ENCODE results near the gene CYSTM1. TPM values are rescaled to one million over a fixed set of nuclear protein-coding genes. Genes with fewer than 3 reads are reported as not detected.
"Not testable (repeated sequence)": the region's sequence is repeated elsewhere in the genome, so short reads cannot be mapped to it uniquely, and the experiment has no call there.

CYSTM1 gene
- total RNA-seq, 1 experiment from 2014 or later, result 27.2 TPM

DNA sequence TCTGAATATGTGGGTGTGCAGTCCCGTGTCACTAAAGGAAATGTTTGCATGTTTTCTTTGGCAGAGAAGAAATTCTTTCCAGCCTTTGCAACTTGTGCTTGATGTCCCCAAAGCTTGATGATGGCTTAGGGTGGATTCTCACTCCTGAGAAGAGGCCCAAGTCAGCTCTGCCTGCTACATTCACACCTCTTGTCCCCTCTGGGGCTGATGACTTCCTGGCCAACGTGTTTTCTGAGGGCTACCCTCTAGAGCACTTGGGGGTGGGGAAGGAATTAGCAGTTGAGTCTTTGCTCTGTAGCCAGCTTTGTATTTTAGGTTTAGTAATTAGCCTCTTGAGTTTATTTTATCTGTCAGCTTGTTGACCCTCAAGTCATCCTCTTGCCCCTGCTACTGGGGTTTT lies 19.7 kb downstream of the CYSTM1 start:
- Histone ChIP-seq H2AFZ (no peak overlapping the region), H3K9me3 (ENCODE audit: insufficient read depth, low read depth) (no peaks in the 10 kb centered on the region; the same call in 1 of the 2 replicates), H3K27me3 (ENCODE audit: insufficient read depth, low read depth) (no peaks in the 10 kb centered on the region), H3K4me1 (replicated peaks; ENCODE audit: insufficient read depth) (0 out of 2 replicates have a peak, but pooled peaks cover 5% of the 10 kb centered on the region), H3F3A (ENCODE audit: insufficient read depth, low read depth) (no peaks in the 10 kb centered on the region), H4K20me1 (ENCODE audit: insufficient read depth) (no peaks in the 10 kb centered on the region), H3K9me2 (ENCODE audit: insufficient read depth) (no peaks in the 10 kb centered on the region), H3K27ac (no peak overlapping the region), H3K4me2 (no peak overlapping the region), H3K79me2 (ENCODE audit: low read depth) (no peaks in the 10 kb centered on the region; the same call in 1 of the 2 replicates), H3K4me3 (no peak overlapping the region), H3K36me3 (ENCODE audit: low read depth) (no peaks in the 10 kb centered on the region)
- TF ChIP-seq EZH2 (IDR thresholded peaks at IDR 0.05; ENCODE audit: low read depth), result no peak
- TF ChIP-seq, protein P1, sequence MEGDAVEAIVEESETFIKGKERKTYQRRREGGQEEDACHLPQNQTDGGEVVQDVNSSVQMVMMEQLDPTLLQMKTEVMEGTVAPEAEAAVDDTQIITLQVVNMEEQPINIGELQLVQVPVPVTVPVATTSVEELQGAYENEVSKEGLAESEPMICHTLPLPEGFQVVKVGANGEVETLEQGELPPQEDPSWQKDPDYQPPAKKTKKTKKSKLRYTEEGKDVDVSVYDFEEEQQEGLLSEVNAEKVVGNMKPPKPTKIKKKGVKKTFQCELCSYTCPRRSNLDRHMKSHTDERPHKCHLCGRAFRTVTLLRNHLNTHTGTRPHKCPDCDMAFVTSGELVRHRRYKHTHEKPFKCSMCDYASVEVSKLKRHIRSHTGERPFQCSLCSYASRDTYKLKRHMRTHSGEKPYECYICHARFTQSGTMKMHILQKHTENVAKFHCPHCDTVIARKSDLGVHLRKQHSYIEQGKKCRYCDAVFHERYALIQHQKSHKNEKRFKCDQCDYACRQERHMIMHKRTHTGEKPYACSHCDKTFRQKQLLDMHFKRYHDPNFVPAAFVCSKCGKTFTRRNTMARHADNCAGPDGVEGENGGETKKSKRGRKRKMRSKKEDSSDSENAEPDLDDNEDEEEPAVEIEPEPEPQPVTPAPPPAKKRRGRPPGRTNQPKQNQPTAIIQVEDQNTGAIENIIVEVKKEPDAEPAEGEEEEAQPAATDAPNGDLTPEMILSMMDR (conservative IDR thresholded peaks at IDR 0.05), result no peak
- no TSS peak for BruUV-seq (replicated peaks)
- CTCF ChIA-PET, result no interaction called here
- intact Hi-C loops (cut with micrococcal nuclease; ENCODE audit: unreplicated experiment), result no loop called here
- DNase-seq, result no peak
- POLR2A ChIA-PET (ENCODE audit: unreplicated experiment), result no interaction called here

DNA sequence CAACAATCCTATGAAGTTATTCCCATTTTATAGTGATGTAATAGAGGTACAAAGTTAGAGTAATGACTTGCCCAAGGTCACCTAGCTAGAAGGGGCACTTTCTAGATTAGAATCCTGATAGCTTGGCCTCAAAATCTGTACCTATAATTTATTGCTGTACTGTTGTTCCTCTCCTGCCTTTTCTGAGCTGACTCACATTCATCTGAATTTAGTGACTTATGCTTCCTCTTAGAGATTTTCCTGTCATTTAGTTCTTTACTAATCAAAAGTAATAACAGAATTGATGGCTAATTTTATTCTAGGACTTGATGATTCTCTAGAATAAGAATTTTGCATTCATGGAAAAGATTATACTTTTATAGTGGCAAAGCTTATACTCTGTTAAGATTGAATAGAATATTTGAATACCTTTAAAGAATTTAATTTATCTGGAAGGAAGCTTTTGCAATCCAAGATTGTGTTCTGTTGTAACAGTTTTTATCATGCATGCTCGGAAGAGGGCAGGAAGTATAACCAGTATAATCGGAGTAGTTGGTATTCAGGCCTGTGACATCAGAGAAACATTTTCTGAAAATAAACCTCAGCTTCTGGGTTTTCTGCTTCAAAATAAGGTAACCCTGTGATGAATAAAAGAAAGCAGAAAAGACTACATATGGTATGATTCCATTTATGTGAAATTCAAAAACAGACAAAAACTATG lies 21.3 kb downstream of the CYSTM1 start:
- Histone ChIP-seq H3K9me3 (ENCODE audit: insufficient read depth, low read depth) (no peaks in the 10 kb centered on the region; the same call in 1 of the 2 replicates), H3K4me2 (no peak overlapping the region), H3K4me3 (no peak overlapping the region), H3K9me2 (ENCODE audit: insufficient read depth) (no peaks in the 10 kb centered on the region), H4K20me1 (ENCODE audit: insufficient read depth) (no peaks in the 10 kb centered on the region), H3K36me3 (ENCODE audit: low read depth) (no peaks in the 10 kb centered on the region; the same call in 1 of the 2 replicates), H2AFZ (no peak overlapping the region), H3K27ac (no peak overlapping the region), H3K27me3 (ENCODE audit: insufficient read depth, low read depth) (no peaks in the 10 kb centered on the region), H3K79me2 (ENCODE audit: low read depth) (no peaks in the 10 kb centered on the region; the same call in 1 of the 2 replicates), H3F3A (ENCODE audit: insufficient read depth, low read depth) (no peaks in the 10 kb centered on the region), H3K4me1 (replicated peaks; ENCODE audit: insufficient read depth) (no peaks in the 10 kb centered on the region)
- intact Hi-C loops (cut with micrococcal nuclease; ENCODE audit: unreplicated experiment), result no loop called here
- POLR2A ChIA-PET (ENCODE audit: unreplicated experiment), result no interaction called here
- no TSS peak for BruUV-seq (replicated peaks)
- CTCF ChIA-PET, result no interaction called here
- DNase-seq, result no peak
- no peak for TF ChIP-seq EZH2 (IDR thresholded peaks at IDR 0.05; ENCODE audit: low read depth)
- TF ChIP-seq, protein P1 (conservative IDR thresholded peaks at IDR 0.05), result no peak

DNA sequence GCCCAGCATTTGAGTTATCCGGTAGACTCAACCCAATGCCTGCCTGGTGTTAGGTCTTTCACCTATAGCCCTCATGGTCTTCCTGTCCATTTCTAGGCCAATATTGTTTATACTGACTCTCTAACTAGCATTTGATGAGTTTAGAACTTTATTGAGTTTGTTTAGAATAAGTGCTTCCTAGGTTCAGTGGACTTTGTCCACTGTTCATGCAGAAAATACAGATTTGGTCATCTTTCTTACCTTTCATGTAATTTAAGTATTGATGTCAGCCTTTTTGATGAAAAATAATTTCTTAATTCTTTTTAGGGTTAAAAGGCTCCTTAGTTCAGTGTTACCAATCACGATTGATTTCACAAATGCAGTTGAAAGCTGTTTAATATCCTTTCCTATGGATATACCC lies 22.0 kb downstream of the CYSTM1 start:
- no TSS peak for BruUV-seq (replicated peaks)
- ChIA-PET POLR2A (ENCODE audit: unreplicated experiment) (no interaction called here), CTCF (interaction anchor here (0.6 kb wide), 1 partner anchor 139 kb away, joined by 6 read pairs; no protein-coding TSS in a partner anchor)
- Histone ChIP-seq H3K27ac (no peak overlapping the region), H3K4me3 (no peak overlapping the region), H3K4me2 (no peak overlapping the region), H3K4me1 (replicated peaks; ENCODE audit: insufficient read depth) (no peaks in the 10 kb centered on the region), H2AFZ (no peak overlapping the region), H3K9me2 (ENCODE audit: insufficient read depth) (no peaks in the 10 kb centered on the region), H3K27me3 (ENCODE audit: insufficient read depth, low read depth) (no peaks in the 10 kb centered on the region), H4K20me1 (ENCODE audit: insufficient read depth) (no peaks in the 10 kb centered on the region), H3F3A (ENCODE audit: insufficient read depth, low read depth) (no peaks in the 10 kb centered on the region), H3K79me2 (ENCODE audit: low read depth) (no peaks in the 10 kb centered on the region), H3K9me3 (ENCODE audit: insufficient read depth, low read depth) (no peaks in the 10 kb centered on the region), H3K36me3 (ENCODE audit: low read depth) (no peaks in the 10 kb centered on the region; the same call in 1 of the 2 replicates)
- intact Hi-C loops (cut with micrococcal nuclease; ENCODE audit: unreplicated experiment), result no loop called here
- DNase-seq, result no peak
- no peak for TF ChIP-seq EZH2 (IDR thresholded peaks at IDR 0.05; ENCODE audit: low read depth)
- TF ChIP-seq, protein P1 (conservative IDR thresholded peaks at IDR 0.05), result no peak

DNA sequence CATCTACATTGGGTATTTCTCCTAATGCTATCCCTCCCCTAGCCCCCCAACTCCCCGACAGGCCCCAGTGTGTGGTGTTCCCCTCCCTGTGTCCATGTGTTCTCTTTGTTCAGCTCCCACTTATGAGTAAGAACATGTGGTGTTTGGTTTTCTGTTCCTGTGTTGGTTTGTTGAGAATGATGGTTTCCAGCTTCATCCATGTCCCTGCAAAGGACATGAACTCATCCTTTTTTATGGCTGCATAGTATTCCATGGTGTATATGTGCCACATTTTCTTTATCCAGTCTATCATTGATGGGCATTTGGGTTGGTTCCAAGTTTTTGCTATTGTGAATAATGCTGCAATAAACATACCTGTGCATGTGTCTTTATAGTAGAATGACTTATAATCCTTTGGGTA lies 23.9 kb downstream of the CYSTM1 start:
- CTCF ChIA-PET; H2AFZ ChIP-seq; intact Hi-C loops (cut with micrococcal nuclease; ENCODE audit: unreplicated experiment); H3K9me3 ChIP-seq (ENCODE audit: insufficient read depth, low read depth); H3K27me3 ChIP-seq (ENCODE audit: insufficient read depth, low read depth); H3K79me2 ChIP-seq (ENCODE audit: low read depth); H3K36me3 ChIP-seq (ENCODE audit: low read depth); H3K9me2 ChIP-seq (ENCODE audit: insufficient read depth); H3F3A ChIP-seq (ENCODE audit: insufficient read depth, low read depth); H3K4me1 ChIP-seq (replicated peaks; ENCODE audit: insufficient read depth); H3K4me3 ChIP-seq; BruUV-seq (replicated peaks); H4K20me1 ChIP-seq (ENCODE audit: insufficient read depth); POLR2A ChIA-PET (ENCODE audit: unreplicated experiment); H3K4me2 ChIP-seq; H3K27ac ChIP-seq; DNase-seq: not testable (repeated sequence)
